NCI-H2081 (cell line): Measurements from ENCODE around the gene SOX5.

Experiments used
- DNase-seq, 2 experiments: peaks; one replicate each; lab custom pipeline; 2025; lab: John Stamatoyannopoulos, UW

Gene SOX5

DNA sequence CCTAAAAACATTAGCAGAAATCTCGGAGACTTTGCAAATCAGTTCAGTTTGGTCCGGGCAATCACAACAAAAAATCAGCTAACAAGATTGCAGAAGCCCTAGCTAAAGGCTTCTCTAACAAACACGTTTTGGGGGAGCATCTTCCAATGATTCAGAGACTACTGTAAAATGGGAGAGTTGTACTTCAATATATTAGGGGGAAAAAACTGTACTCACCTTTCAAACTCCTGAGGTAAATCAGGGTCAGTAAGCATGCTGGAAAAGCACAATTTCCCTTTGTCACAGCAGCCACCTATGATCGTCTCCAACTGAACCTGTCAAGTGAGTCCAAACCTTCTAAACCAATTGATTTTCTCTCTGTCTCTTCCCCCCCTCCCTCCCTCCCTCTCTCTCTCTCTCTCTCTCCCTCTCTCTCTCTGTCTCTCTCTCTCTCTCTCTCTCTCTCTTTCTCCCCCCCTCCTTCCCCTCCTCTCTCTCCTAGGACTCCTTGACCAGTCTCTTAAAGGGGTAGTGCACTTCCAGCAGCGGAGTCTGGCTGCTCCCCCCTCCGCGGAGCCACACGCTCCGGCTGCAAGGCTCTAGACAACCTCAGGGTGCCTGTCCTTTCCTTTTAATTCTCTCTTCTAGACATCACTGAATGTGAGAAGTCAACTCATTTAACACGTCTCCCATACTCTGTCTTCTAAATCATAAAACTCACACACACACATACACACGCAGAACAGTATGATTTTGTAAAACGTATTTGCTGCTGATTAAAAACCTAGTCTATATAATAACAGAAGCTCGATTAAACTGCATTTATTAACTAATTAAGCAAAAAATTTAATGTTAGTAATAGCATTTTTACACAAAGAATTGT lies at the start of gene SOX5:
Gene SOX5, minus strand, starts transcription at position 323 of the 862 bp plus-strand sequence. Its CDS starts 69 bp downstream, at position 254.
- peak; percentile 53 to 69 for DNase-seq

- no peak for DNase-seq
Measured at GRCh38 chr12:23987046-23987445, 37.6 kb upstream of the SOX5 start.

DNA sequence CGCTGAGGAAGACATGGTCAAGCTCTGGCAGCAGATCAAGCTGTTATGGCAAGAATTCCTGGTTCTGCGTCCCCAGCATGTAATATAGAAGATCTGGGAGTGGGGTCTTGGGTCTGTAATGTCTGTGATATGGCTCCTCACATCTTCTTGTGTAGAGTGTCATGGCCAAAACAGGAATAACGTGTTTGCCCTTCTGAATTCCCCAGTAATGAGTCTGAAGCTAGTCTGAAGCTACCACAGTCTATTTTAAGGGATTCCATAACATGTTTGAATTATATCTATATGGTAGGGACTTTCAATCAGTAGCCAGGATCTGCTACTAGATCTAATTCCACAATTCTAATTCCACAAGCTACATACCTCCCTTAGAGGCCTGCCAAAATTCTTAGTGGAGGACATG lies 31.4 kb upstream of the SOX5 start:
- no peak for DNase-seq

DNA sequence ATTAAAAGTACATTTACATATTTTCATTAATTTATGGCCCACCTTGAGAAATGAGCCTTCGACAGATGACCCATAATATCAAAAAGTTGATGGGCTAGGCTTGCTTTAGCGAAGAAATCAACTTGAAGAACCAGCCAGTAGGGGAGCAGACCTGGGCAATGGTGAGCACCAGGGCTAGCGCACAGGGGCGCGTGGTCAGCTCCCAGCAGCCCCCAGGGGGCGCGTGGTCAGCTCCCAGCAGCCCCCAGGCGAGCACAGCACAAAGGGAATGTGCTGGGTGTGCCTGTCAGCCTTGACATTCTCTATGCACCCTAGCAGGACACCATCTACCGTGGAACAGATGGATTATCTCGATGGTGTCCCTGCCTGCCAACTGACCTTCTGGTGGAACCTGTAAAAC lies 15.3 kb upstream of the SOX5 start:
- DNase-seq = no peak

- peak in 1 of 2 experiments; percentile 2 for DNase-seq
Measured at GRCh38 chr12:23959826-23960225, 10.4 kb upstream of the SOX5 start.

DNA sequence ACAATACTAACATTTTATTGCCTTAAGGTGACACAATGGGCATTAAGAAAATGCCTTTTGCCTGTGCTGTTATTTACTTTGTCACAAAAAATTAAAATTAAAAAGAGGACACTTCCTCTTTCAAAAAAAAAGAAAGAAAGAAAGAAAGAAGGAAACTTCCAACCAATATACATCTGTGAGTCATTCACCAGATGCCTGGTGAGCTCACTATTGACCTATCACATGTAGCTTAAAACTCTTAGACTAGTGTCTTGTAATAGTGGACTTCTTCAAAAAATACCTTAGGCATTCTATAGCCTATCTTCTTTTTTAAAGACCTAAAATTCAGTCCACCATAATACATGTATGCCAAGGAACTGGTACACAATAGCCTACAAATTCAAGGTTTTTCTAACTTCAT lies 4.9 kb upstream of the SOX5 start:
- DNase-seq = no peak

DNA sequence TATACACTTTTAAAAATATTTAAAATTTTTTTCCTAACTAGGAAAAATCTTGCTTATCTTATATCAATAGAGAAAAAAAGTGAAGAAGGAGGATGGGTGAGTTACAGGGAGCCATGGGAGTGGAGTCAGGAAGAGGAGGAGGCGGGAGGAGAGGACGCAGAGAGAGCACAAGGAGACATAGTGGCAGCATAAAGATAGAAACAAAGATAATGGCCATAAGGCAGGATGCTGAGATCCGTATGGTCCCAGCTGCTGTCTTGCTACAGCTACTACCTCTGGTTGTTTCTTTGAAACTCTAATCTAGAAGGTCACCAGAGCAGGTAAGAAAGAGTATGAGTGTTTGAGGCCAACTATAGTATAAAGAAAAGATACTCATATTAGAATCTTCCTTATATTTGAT lies 2.6 kb upstream of the SOX5 start:
- no peak for DNase-seq

DNA sequence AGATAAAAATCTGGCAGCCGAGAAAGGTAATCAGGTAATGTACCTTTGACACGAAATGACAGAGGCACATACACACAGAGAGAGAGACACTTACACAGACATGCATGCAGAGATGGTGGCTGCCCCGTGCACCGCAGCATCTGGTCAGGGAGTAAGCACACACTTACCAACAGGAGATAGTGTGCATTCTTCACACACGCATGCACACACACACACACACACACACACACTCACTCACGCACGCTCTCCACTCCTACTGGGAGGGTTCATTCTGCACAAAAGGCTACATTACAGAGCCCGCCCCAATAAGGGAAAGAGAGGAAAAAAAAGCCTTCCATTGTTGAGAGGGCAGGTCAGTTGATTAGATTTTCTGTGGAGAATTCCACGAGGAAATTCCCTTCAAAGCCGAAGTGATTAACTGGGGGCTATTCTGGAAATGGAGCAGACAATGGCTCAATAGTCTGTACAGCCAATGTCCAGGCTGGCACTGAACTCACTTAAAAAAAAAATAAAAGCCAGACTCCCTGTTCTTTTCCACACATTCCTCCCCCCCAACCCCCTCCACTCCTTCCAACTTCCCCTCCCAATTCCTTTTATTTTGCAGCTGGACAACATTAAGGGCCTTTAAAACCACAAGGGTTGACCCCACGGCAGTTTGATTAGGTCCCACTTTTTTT lies 1.4 kb upstream of the SOX5 start:
- DNase-seq = peak; percentile 33 to 62

GRCh38 chr12:23950210-23950774 lies 822 bp upstream of the SOX5 start:
- DNase-seq = peak; percentile 18 to 56

DNA sequence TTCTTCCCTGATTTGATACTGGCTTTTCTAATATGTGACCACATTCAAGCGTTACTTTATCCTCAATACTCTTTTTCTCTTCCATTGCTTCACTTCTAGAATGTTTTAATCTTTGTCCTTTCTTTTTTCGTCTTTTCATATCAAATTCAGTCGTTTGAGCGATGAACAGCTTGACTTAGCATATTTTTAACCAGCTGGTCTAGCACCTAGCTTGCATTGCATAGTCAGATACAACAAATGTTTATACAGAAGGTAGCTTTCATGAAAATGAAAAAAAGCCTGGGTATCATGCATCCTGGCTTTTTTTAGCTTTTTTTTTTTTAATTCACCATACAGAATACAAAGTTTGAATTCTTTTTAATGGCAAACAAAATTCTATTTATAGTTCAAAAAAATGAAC lies 1.2 kb downstream of the SOX5 start:
- DNase-seq = peak in 1 of 2 experiments; percentile 3

DNA sequence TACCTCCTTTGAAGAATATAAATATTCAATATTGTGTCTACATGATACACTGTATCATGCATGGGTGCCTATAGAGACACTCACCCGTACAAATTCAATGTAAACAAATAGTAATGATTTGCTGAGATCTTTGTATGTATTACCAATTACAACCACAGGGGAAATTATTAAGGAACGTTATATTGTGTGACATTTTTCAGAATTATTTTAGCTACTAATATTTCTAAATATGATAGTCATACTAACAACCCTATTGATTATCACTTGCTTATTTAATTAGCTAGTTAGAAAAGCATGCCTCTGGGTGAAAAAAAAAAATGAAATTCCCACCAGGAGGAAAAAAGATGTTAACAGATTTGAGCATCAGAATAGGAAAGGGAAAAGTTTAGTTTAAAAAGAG lies 2.1 kb downstream of the SOX5 start:
- peak in 1 of 2 experiments; percentile 6 for DNase-seq

DNA sequence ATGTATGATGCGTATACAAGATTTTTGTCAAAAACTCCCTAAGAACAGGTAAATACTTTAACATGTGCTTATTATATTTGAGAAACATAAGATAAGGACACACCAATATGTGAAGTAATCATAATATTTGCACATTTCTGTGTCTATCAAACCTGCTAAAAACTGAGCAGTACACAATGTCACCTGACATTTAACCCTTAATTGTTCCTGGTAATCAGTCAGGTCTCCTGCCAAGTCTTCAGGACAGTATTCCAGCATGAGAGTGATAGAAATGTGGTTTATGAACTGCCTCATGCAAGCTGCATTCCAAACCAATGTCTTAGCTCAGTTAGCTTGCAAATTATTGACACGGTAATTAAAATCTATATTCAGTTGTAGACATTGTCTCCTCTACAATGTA lies 4.2 kb downstream of the SOX5 start:
- DNase-seq = peak in 1 of 2 experiments; percentile 15

GRCh38 chr12:23944067-23944466 lies 5.4 kb downstream of the SOX5 start:
- DNase-seq = peak in 1 of 2 experiments; percentile 21

DNA sequence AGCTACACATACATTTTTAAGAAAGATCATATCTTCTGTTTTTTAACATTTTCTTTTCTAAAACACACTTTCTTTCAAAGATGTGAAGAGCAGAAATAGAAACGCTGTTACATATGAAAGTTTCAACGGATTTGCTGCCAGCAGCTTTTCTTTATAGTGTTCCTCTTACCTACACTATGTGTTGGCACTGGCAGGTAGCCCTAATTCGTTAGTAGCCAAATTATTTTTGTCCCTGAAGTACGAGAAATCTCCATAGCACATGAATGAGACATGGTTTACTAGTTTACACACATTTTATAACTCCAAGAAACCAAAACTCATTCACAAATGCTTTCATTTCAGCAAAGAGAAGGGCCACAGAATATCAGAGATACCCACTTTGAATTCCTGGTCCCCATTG lies 6.6 kb downstream of the SOX5 start:
- DNase-seq = no peak

GRCh38 chr12:23941780-23942179 lies 7.7 kb downstream of the SOX5 start:
- no peak for DNase-seq

DNA sequence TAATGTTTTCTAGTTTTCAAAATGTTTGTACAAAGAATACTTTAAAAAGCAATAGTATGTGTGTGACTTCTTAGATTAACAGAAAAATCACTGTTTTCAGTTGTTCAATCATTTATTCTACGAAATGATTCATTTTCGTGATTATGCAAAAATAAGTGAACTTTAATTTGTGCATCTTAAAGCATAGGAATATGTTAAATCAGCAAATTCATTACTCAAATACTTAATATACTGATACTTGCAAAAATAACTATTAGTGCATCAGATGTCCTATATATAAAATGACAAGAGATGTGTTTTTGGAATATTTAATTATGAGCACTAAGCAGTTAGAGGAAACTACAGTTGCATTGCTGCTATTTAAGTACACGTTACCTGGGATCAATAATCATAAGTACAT lies 11.0 kb downstream of the SOX5 start:
- no peak for DNase-seq

DNA sequence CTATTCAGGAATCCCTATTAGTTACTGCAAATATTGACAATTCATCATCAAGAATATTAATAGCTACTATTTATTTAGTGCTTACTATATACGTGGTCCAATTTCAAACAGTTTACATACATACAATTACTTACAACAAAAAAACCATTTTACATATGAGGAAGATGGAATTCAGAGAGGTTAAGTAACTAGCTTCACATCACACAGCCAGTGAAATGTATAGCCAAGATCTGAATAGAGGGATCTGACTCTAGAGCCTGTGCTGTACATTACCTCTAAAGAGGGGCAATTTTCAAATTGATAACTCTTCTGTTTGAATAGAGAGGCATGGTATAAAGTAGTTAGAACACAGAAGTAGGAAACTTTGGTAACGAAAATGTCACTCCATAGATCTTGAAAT lies 18.3 kb downstream of the SOX5 start:
- no peak for DNase-seq

DNA sequence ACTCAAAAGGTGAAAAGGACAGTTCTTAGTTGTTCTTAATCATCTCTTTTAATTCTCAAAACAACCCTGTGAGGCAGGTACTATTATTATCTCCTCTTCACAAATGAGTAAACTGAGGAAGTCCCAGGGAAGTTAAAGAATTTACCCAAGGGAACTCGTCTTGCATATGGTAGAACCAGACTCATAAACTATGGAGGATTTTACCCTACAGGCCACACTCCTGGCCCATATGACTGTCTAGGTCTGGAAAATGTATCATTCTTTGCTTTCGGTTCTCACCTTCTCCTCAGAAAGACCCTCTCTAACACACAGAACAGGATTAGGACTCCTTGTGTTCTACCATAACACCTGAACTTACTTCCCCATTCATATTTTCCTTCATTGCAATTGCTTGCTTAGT lies 18.9 kb downstream of the SOX5 start:
- no peak for DNase-seq

DNA sequence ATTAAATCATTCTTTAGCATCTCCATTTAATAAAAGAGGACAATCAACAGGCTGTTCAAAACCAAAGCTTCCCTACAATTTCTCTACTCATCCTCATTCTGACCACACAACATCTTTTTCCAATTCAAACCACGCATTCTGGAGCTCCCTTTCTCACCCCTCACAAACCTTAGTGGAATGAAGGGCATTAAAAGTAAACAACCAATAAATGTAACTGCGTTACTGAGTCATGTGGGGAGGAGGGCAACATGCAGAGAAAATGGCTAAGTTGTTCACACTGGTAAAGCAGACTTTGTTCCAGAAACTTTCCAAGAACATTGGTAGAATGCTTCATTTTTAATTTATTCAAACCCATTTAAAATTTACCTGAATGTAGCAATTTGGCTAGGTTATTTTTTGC lies 19.6 kb downstream of the SOX5 start:
- no peak for DNase-seq

DNA sequence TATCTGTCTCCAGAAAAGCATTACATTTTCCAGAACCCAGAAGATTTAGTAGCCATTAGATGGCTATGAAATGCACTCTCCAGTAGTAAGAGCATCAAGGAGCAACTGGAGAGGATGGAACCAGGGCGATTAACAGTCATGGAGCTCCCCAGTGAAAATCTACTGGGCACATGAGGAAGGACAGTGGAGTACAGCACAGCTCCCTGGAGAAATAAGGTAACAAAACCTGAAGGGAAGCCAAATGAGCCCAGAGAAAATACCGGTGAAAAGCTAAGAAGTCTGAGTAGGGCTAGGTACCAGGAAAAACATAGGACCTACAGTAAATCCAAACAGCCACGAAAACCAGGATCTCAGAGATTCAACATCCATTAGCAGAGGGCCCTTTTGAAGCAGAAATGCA lies 21.6 kb downstream of the SOX5 start:
- no peak for DNase-seq

DNA sequence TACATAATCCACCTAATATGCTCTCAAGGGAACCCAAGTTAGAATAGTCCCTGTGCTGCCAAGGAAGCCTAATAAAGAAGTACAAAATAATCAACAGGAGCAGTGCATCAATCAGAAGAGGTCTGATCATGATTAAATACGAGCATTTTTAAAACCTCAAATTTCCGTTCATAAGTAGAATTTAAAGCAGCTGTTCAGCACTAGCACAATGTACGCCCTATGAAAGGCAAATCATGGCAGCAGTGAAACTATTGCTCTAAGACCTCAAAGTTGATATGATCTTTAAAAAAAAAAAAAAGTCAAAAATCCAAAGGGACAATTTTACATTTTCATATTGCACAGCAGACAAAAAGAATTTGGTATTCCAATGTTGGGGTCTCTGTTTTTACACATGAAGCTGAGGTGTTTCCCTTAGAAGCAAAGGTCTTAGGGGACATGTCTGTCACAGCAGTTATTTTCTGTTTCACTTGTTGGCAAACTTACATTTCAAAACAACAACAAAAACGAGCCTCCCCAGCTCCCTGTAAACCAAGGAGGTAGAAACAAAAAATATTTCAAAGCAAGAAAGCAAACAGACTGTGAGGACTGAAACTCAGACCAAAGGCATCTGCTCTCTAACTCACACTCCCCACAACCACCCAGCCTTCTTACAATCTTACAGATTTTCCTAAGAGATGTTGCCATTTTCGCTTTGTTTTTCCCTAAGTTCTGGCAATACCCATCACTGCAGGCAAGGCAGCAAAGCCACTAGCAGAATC lies 28.2 kb downstream of the SOX5 start:
- DNase-seq = no peak

- DNase-seq = no peak
Measured at GRCh38 chr12:23911574-23911973, 37.9 kb downstream of the SOX5 start.
